Retina (tissue), 1 donor: ENCODE measurements around the gene CSF1.
A peak's percentile ranks its signal among the peaks of the same experiment; 100 is the strongest.
"Not testable (repeated sequence)": the region's sequence is repeated elsewhere in the genome, so short reads cannot be mapped to it uniquely, and the experiment has no call there.

ENCODE experiments used
- DNase-seq: peaks from one replicate; pipeline ENCODE4 v3.0.0-alpha.2; 2016

CSF1 gene

GRCh38 chr1:109903376-109903930 lies 7.2 kb upstream of the CSF1 start:
- no peak for DNase-seq

- no peak for DNase-seq
Measured at GRCh38 chr1:109904105-109904817, 6.4 kb upstream of the CSF1 start.

GRCh38 chr1:109905491-109905890 lies 5.2 kb upstream of the CSF1 start:
- DNase-seq: no peak

GRCh38 chr1:109906160-109906838 lies 4.3 kb upstream of the CSF1 start:
- DNase-seq: no peak

DNA sequence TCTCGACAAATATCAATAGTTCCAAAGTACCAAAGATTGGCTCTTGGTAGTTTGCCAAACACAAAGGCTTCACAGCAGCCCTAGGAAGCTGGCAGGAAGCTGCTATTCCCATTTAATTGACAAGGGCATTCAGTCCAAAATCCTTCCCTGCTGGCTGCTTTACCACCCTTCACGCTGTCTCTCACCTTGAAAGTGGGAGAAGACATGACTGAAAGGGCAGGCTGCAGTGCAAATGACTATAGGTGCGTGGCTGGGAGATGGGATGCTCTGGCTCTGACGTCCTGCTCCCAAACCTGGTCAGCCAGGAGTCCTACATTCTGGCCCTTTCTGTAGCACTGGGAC lies 3.8 kb upstream of the CSF1 start:
- DNase-seq: no peak

DNA sequence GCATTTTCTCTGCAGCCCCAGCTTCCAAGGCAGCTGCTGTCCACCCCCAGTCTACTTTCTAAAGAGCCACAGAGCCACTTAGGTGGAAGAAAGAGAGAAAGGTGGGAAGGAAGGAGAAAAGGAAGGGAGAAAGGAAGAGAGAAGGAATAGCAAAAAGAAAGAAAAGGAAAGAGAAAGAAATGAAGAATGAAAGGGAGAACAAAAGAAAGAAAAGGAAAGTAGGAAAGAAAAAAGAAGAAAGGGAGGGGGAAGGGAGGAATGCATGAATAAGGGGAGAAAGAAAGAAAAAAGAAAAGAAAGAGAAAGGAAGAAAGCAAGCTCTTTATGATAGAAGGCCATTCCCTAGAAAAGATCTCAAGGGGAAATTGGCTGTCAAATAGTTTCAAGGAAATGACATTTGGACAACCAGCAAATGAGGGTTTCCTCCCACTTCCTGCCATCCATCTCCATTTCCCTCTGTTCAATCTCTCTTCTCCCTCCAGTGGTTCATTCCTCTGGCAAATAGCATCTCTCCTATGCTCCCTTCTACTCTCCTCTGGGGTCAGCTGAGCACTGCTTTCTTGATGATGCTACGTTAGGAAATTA lies 3.4 kb upstream of the CSF1 start:
- no peak for DNase-seq

GRCh38 chr1:109908836-109909235 lies 1.8 kb upstream of the CSF1 start:
- no peak for DNase-seq

- peak; percentile 30 for DNase-seq
Measured at GRCh38 chr1:109909561-109909960, 1.1 kb upstream of the CSF1 start.

DNA sequence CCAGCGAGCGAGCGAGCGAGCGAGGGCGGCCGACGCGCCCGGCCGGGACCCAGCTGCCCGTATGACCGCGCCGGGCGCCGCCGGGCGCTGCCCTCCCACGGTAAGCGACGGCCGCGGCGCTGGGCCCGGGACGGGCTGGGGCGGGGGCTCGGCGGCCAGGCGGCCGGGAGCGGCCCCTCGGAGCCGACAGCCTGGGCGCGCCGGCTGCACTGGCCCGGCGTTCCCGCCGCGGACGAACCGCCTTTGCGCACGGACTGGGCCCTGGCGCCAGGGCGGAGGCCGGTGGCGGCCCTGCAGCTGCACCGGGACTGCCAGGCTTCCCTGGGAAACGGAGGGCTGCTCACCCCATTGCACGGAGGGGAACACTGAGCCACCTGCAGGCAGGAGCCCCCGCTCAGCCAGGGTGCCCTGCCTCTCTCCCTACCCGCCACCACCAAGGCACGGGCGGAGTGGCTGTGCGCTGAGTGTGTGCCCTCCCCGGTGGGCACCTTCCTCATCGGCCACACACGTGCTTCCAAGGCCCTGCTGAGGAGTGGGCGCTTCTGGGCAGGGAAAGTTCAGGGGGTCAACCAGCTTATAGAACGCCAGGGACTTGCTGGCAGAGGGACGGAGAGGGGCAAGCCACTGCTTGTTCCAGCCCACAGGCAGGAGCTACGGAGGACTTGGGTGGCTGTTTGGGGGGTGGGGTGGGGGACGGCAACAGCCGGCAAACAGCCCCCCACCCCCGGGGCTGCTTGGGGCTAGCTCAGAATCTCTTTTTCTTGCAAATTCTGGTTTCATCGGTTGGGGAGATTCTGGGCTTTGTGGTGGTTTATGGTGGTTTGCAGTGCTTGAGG lies 532 bp downstream of the CSF1 start:
- DNase-seq: peak; percentile 62

DNA sequence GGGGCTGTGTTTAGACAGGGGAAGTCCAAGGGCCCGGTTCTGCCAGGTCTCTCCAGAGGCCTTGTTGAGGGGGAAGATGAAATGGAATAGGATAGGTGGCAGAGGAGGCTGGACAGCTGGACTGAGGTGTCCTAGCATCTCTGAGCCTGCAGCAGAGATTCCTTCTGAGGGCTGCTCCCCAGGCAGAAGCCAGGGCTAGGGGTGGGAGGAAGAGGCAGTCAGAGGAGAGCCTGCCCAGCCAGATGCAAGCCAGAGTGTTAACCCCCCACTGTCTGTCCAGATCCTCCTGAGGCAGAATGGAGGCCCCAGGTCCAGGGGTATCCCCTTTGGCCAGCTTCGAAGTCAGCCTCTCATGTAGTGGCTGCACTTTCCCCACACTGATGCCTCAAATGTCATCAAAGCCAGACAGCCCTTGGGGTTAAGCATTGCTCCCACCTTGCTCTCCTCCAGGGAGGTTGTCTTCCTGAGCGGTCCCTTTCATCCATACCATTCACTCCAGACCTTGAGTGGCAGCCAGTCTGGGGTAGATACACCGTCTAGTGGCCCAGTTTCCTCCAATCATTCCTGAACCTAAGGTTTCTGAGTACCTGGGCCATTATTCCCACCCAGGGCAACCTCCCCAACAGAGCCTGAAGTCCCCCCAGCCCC lies 1.7 kb downstream of the CSF1 start:
- no peak for DNase-seq

GRCh38 chr1:109912873-109913272 lies 2.2 kb downstream of the CSF1 start:
- no peak for DNase-seq

- no peak for DNase-seq
Measured at GRCh38 chr1:109913360-109913879, 2.8 kb downstream of the CSF1 start.

DNA sequence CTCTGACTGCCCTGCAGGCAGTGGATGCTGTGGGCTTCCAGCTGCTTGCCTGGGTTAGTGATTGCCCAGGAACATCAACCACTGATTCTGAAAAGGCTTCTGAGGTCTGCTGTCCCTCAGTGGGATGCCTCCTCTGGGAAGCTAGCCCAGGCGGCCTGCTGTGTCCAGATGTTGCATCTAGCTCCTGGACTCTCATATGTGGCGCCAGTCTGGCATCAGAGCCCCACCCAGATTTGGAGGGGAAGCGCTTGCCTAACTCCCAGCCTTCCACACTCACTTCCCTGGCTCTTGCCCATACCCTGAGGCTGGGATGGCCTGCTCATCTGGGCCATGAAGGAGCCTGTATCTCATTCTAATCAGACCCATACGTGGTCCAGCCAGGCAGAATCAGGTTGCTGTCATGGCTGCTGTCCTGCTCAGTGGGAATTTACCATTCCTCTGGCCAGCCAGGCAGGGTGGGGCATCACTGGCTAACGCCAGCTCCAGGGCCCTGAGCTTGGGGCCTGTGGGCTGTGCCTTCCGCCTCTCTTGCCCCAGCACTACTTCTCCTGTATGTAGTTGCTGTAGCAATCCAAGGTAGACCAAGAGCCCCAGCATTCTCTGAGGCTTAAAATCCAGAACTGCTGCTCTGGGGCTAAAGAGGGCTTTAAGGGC lies 4.1 kb downstream of the CSF1 start:
- no peak for DNase-seq

GRCh38 chr1:109917051-109917767 lies 6.6 kb downstream of the CSF1 start:
- DNase-seq: no peak

GRCh38 chr1:109917768-109918606 lies 7.3 kb downstream of the CSF1 start:
- DNase-seq: no peak

- no peak for DNase-seq
Measured at GRCh38 chr1:109918671-109919070, 8.0 kb downstream of the CSF1 start.

GRCh38 chr1:109919303-109919702 lies 8.7 kb downstream of the CSF1 start:
- no peak for DNase-seq

- not testable (repeated sequence) for DNase-seq
Measured at GRCh38 chr1:109920391-109920790, 9.7 kb downstream of the CSF1 start.

DNA sequence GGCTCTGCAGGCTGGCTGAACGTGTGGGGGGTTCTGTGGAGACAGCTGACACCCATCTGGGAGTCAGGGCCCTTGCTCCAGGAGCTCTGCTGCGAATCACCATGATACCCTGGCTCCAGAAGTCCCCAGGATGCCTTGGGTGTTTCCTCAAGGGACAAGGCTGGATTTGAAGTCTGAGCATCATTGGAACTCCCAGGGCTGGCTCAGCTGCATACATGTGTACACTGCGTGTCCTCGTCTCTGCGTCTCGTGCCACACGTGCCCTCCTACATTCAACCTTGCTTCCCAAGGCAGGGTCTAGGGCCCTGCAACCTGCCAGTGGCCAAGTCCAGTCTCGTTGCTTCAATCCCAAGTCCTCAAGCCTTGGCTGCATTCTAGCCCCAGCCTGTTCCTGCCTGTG lies 11.7 kb downstream of the CSF1 start:
- no peak for DNase-seq
